ENCODE data around the gene SLC11A1.

GRCh38 chr2:218392459-218392858 is 10.4 kb downstream of the SLC11A1 start:
- TF ChIP-seq SUZ12 (IDR thresholded peaks at IDR 0.05; ENCODE audit: extremely low read depth, insufficient read depth, insufficient read length) (no peak), ZNF274 (IDR thresholded peaks at IDR 0.05; ENCODE audit: low read depth, low read length) (no peak), YY1 (IDR thresholded peaks at IDR 0.05; ENCODE audit: insufficient read depth, insufficient read length) (no peak)
